Measurements from ENCODE around the gene ZBTB12. TPM values are rescaled to one million over a fixed set of nuclear protein-coding genes. Genes with fewer than 3 reads are reported as not detected.

The ZBTB12 gene
- total RNA-seq, 2 donors from 2014 or later, result 25.4 to 29.9 TPM

- no peak overlapping the region for H3K27ac Mint-ChIP-seq
- no peak overlapping the region for H3K9ac ChIP-seq (ENCODE audit: extremely low read depth, low read length, poor library complexity, severe bottlenecking)
- H3K27ac ChIP-seq (ENCODE audit: low read depth, low read length), result no peak overlapping the region
- peaks cover 2% of the 10 kb centered on the region for H3K36me3 Mint-ChIP-seq (ENCODE audit: low read depth)
- no peaks in the 10 kb centered on the region for H3K36me3 ChIP-seq (ENCODE audit: control insufficient read depth, insufficient read depth, low read length)
- no peak overlapping the region for H3K4me3 Mint-ChIP-seq
- H3K4me3 ChIP-seq (ENCODE audit: low read length), result no peak overlapping the region
- H3K27me3 Mint-ChIP-seq (ENCODE audit: insufficient read depth), result no peaks in the 10 kb centered on the region
- H3K4me1 Mint-ChIP-seq, result peaks cover 22% of the 10 kb centered on the region
- H3K9me3 Mint-ChIP-seq, result no peaks in the 10 kb centered on the region
- H3K4me1 ChIP-seq (ENCODE audit: control insufficient read depth, insufficient read depth, low read length), result peaks cover 2% of the 10 kb centered on the region
- H3K27me3 ChIP-seq (ENCODE audit: control insufficient read depth, insufficient read depth, low read length, poor library complexity, severe bottlenecking), result no peaks in the 10 kb centered on the region
- WGBS, 2 experiments (ENCODE audit: insufficient coverage in 1 of 2, insufficient read length in 1 of 2), result 67 to 88% methylated on average over 1 to 2 of the region's 3 CpGs
- no peaks in the 10 kb centered on the region for H3K9me3 ChIP-seq (ENCODE audit: control insufficient read depth, low read length)
- DNase-seq, result no peak
- TF ChIP-seq, protein P1, sequence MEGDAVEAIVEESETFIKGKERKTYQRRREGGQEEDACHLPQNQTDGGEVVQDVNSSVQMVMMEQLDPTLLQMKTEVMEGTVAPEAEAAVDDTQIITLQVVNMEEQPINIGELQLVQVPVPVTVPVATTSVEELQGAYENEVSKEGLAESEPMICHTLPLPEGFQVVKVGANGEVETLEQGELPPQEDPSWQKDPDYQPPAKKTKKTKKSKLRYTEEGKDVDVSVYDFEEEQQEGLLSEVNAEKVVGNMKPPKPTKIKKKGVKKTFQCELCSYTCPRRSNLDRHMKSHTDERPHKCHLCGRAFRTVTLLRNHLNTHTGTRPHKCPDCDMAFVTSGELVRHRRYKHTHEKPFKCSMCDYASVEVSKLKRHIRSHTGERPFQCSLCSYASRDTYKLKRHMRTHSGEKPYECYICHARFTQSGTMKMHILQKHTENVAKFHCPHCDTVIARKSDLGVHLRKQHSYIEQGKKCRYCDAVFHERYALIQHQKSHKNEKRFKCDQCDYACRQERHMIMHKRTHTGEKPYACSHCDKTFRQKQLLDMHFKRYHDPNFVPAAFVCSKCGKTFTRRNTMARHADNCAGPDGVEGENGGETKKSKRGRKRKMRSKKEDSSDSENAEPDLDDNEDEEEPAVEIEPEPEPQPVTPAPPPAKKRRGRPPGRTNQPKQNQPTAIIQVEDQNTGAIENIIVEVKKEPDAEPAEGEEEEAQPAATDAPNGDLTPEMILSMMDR (conservative IDR thresholded peaks at IDR 0.05), result no peak
Observed at GRCh38 chr6:31903957-31904356, 2.1 kb upstream of the ZBTB12 start.

DNA sequence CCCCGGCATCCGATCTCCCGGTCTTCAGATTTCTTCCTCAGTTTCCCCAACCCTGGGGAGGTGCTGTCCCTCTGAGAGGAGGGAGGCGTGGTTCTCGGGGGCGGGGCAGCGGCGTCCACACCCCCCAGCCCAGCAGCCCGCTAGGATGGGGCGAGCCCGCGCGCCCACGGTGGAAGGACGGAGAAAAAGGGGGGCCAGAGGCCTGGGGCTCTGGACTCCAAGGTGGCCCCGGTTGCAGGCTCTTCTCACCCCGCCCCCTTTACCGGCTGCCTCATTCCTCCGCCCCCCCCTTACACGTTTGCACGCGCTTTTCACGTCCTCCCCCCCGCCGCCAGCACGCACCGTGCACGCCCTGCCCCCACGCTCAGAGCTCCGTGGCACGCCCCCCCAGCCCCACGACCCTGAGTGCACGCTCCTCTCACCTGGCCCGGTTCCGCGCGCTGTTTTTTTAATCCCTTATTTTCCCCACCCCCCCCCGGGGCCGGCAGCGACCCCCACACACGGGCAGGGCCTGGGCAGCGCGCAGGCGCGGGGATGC lies 402 bp downstream of the ZBTB12 start:
- TF ChIP-seq, protein P1 (conservative IDR thresholded peaks at IDR 0.05), result no peak
- Histone ChIP-seq H3K4me1 (ENCODE audit: control insufficient read depth, insufficient read depth, low read length) (peaks cover 5% of the 10 kb centered on the region), H3K9ac (ENCODE audit: extremely low read depth, low read length, poor library complexity, severe bottlenecking) (peak overlapping the region; percentile 47), H3K36me3 (ENCODE audit: control insufficient read depth, insufficient read depth, low read length) (no peaks in the 10 kb centered on the region), H3K9me3 (ENCODE audit: control insufficient read depth, low read length) (no peaks in the 10 kb centered on the region), H3K27ac (ENCODE audit: low read depth, low read length) (peak overlapping the region; percentile 75), H3K27me3 (ENCODE audit: control insufficient read depth, insufficient read depth, low read length, poor library complexity, severe bottlenecking) (no peaks in the 10 kb centered on the region), H3K4me3 (ENCODE audit: low read length) (peak overlapping the region; percentile 76)
- H3K9me3 Mint-ChIP-seq, result no peaks in the 10 kb centered on the region
- no peak overlapping the region for H3K27ac Mint-ChIP-seq
- H3K36me3 Mint-ChIP-seq (ENCODE audit: low read depth), result peaks cover 2% of the 10 kb centered on the region
- peak; percentile 50 for DNase-seq
- peak overlapping the region; percentile 63 for H3K4me3 Mint-ChIP-seq
- H3K4me1 Mint-ChIP-seq, result peaks cover 28% of the 10 kb centered on the region
- H3K27me3 Mint-ChIP-seq (ENCODE audit: insufficient read depth), result no peaks in the 10 kb centered on the region
- 11 to 12% methylated on average over 8 to 32 of the region's 45 CpGs for WGBS, 2 experiments (ENCODE audit: insufficient coverage in 1 of 2, insufficient read length in 1 of 2)

GRCh38 chr6:31900917-31901414 lies 920 bp downstream of the ZBTB12 start:
- peaks cover 6% of the 10 kb centered on the region for H3K4me1 ChIP-seq (ENCODE audit: control insufficient read depth, insufficient read depth, low read length)
- no peaks in the 10 kb centered on the region for H3K9me3 ChIP-seq (ENCODE audit: control insufficient read depth, low read length)
- H3K27ac ChIP-seq (ENCODE audit: low read depth, low read length), result peak overlapping the region; percentile 40
- TF ChIP-seq, protein P1 (conservative IDR thresholded peaks at IDR 0.05), result peak; percentile 20
- H3K27me3 ChIP-seq (ENCODE audit: control insufficient read depth, insufficient read depth, low read length, poor library complexity, severe bottlenecking), result no peaks in the 10 kb centered on the region
- 81 to 83% methylated on average over 27 to 29 of the region's 29 CpGs for WGBS, 2 experiments (ENCODE audit: insufficient coverage in 1 of 2, insufficient read length in 1 of 2)
- Mint-ChIP-seq H3K27me3 (ENCODE audit: insufficient read depth) (no peaks in the 10 kb centered on the region), H3K4me3 (peak overlapping the region; percentile 63), H3K4me1 (peaks cover 25% of the 10 kb centered on the region), H3K9me3 (no peaks in the 10 kb centered on the region), H3K36me3 (ENCODE audit: low read depth) (peaks cover 2% of the 10 kb centered on the region), H3K27ac (no peak overlapping the region)
- peaks cover 3% of the 10 kb centered on the region for H3K36me3 ChIP-seq (ENCODE audit: control insufficient read depth, insufficient read depth, low read length)
- H3K9ac ChIP-seq (ENCODE audit: extremely low read depth, low read length, poor library complexity, severe bottlenecking), result no peak overlapping the region
- peak; percentile 76 for DNase-seq
- no peak overlapping the region for H3K4me3 ChIP-seq (ENCODE audit: low read length)
